GM12873 (cell line): ENCODE results near the gene MAN2B2.

Experiments
- CTCF ChIP-seq: IDR thresholded peaks from 2 replicates; pipeline ENCODE4 v1.5.1; 2012; ENCODE audit warnings: low read depth, mild to moderate bottlenecking, moderate library complexity, low read length, control low read depth; ENCODE audit not compliant: insufficient read depth; ENCODE audit errors: missing control alignments

MAN2B2 gene

DNA sequence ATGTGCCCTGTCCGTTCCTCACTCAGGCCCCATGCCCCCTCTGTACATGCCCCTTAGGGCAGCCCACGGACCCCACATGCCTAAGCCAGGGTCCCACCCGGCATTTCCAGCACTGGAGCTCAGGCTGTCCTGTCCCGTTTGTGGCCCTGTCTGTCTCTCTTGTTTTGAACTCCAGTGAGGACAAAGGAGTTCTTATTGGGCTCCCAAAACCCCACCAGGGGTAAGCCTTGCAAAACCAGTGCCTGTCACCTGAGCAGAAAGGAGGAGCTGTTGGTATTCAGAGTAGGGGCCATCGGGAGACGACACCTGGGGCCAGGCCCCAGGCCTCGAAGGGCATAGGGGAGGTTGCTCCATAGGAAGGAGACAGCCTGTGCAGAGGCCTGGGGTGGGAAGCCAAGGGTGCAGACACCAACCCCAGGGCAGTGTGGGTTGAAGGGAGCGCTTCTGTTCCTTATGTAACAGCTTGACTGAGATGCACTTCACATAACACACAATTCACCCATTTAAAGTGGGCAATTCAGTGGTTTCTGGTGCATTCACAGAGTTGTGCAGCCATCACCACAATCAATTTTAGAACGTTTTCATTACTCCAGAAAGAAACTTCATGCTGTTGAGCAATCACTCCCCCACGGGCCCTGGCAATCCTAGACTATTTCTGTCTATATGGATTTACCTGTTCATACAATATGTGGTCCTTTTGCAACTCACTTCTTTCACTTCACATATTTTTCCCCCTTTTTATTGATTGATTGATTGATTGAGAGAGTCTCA is 31.7 kb downstream of the MAN2B2 start:
- no peak for TF ChIP-seq CTCF

DNA sequence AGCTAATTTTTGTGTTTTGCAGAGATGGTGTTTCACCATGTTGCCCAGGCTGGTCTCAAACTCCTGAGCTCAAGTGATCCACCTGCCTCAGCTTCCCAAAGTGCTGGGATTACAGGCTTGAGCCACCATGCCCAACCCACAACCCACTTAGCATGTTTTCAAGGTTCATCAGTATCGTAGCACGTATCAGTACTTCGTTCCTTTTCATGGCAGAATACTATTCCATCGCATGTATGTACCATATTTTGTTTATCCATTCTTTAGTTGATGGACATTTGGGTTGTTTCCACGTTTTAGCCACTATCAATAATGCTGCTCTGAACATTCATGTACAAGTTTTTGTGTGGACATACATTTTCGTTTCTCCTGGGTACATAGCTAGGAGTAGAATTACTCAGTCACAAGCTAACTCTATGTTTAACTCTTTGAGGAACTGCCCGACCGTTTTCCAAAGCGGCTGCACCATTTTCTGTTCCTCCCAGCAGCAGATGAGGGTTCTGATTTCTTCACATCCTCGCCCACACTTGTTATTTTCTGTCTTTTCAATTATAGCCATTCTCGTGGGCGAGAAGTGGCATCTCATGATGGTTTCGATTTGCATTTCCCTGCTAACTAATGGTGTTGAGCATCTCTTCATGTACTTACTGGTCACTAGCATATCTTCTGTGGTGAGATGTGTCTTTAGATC is 32.5 kb downstream of the MAN2B2 start:
- TF ChIP-seq CTCF: no peak

DNA sequence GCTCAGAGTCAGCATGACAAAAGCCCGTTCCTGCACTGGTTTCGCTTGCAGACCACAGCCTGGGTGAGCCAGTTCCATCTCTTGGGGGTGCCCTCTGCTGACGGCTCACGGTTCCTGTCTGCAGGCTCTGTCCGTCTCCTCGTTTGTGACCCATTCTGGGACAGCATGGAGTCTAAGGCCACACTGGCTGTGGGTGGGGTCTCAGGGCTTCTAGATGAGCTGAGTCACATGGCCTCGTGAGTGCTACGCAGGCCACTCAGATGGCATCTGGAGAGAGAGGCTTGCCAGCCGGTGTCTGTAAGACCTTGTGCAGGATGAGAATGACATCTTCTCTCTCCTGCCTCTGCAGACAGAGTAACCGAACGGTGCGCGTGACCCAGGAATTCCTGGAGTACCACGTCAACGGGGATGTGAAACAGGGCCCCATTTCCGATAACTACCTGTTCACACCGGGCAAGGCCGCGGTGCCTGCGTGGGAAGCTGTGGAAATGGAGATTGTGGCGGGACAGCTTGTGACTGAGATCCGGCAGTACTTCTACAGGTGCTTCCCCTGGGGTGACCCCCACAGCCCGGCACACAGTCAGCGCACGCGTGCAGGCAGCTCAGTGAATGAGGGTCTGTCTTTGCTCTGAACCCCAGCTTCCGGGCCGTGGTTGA is 33.9 kb downstream of the MAN2B2 start:
- TF ChIP-seq CTCF: no peak

- no peak for TF ChIP-seq CTCF
Measured at GRCh38 chr4:6609415-6610079, 34.6 kb downstream of the MAN2B2 start.

- TF ChIP-seq CTCF: no peak
Measured at GRCh38 chr4:6610856-6611430, 36.0 kb downstream of the MAN2B2 start.

GRCh38 chr4:6612961-6613675 is 38.1 kb downstream of the MAN2B2 start:
- TF ChIP-seq CTCF: no peak
